ENCODE data around the gene SLAMF6. TPM values are rescaled to one million over a fixed set of nuclear protein-coding genes. Genes with fewer than 3 reads are reported as not detected.

SLAMF6 gene
- total RNA-seq, 1 donor from 2014 or later = not detected

DNA sequence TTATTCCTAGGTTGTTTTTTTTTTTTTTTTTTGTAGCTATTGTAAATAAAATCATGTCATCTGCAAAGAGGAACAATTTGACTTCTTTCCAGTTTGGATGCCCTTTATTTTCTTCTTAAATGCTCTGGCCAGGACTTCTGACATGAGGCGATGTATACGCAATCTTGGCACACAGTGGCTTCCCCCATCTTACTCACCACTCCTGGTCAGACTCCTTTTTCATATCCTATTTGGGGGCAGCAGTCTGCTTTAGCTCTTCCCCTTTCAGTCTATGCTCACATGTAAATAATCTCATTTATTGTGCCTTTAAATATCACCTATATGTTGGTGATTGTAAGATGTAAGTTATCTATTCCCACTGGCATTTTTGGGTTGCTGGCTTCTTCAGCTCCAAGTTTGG lies 56.1 kb downstream of the SLAMF6 start:
- no peak for DNase-seq

GRCh38 chr1:160465123-160465522 lies 57.9 kb downstream of the SLAMF6 start:
- DNase-seq = no peak

DNA sequence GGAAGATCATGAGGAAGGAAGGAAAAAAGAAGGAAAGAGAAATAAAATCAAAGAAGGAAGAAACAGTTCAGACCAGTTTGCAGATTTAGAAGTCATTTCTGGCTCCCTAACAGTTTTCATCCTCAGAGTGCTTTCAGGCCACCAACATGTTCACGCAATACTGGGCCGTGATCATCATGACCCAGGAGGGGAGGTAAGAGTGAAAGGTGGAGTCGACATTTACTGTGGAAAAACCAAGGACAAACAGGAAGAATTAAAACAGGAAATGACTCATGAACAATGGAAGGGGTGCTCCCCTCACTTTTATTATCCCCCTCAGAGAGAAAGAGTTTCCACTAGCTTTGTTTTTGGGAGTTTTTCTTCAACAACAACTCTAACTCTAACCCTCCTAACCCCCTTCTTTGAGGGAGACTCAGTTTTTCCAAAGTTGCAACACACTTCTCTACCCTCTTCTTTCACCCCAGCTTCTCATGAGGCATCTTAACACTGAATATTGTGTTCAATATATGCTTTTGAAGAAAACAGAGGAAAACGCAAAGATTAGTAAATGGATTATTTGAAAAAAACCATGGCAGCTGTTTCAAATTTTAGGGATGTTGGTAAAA lies 62.3 kb downstream of the SLAMF6 start:
- no peak for DNase-seq

- no peak for DNase-seq
These were observed 62.8 kb downstream of the SLAMF6 start for GRCh38 chr1:160460214-160460642.

GRCh38 chr1:160459687-160460086 lies 63.4 kb downstream of the SLAMF6 start:
- no peak for DNase-seq

DNA sequence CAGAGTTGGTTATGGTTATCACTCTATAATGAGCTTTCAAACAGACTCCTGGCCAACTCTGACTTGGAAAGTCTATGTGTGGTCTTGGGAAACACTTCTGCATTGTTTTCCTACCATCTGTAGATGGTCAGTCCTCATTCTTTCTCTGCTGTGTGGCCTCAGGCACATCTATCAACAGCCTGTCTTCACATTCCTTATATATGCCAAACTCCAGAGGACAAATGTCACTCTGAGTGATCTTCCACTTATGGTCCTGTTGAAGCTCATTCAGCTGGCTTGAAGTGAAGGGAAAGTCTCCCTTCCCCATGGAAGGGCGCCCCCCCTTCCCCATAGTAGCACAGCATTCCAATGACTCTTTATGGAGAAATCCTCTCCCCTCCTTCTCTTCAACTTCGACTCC lies 64.0 kb downstream of the SLAMF6 start:
- no peak for DNase-seq

GRCh38 chr1:160455153-160455517 lies 67.9 kb downstream of the SLAMF6 start:
- no peak for DNase-seq

DNA sequence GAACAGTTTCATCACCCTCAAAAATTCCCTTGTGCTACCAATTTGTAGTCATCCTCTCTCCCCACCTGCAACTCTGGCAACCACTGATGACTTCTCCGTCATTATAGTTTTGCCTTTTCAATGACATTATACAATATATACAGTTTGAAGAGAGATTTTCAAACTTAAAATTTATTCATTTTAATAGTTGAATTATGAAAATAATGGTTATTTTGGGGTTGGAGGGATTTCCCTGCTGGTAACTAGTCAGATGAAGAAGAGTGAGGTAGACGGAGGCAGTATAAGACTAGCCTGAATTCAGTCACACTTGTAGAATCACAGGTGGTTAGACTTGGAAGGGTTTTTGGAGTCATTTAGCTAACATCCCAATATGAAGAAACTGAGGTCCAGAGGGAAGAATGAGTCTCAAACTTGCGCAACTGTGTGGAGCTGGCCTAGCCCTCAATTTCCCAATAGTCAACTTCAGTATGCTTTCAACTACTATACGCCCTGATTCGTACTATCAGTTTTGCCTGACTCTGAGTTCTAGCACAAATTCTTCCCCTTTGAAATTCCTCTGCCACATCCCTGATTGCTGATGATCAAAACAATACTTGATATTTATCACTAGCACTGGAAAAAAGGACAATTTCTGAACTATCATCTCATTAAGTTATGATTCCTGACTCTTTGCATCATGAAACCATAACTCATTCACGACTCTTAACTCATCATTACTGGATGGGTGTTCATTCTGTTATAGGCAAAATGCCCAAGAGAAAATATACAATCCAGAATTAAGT lies 68.5 kb downstream of the SLAMF6 start:
- no peak for DNase-seq

GRCh38 chr1:160453443-160453842 lies 69.6 kb downstream of the SLAMF6 start:
- DNase-seq = no peak

- DNase-seq = no peak
These were observed 71.2 kb downstream of the SLAMF6 start for GRCh38 chr1:160451859-160452232.

DNA sequence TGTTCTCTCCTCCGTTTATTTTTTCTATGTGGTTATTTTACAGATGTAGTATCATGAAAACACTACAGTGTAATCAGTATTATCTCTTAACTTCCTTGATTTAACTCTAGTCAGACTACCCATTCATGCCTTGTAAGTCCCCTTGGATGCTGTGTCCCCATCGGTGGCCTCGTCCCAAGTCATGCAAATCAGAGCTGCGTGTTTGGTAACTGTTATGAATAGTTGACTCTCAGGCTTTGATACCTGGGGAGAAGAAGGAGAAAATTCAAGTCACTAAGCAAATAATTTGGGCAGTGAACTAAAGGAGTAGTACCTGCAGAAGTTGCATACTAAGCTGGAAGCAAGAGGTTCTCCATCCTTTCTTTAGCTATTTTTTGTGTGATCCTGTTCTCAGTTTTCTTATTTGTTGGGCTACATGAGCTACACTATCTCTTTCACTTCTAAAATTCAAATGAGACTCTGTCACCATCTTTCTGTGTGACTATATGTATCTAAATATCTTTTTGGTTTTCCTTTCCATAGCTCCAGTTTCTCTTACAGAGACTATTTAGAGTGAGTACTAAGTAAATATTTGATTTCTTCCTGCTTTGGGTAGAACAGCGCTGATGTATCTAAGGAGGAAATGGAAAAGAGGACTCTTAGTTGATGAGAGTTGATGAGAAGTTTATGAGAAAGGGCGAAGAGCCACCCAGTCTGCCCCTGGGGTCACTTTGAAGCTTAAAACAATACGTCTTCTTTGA lies 71.8 kb downstream of the SLAMF6 start:
- DNase-seq = no peak

DNA sequence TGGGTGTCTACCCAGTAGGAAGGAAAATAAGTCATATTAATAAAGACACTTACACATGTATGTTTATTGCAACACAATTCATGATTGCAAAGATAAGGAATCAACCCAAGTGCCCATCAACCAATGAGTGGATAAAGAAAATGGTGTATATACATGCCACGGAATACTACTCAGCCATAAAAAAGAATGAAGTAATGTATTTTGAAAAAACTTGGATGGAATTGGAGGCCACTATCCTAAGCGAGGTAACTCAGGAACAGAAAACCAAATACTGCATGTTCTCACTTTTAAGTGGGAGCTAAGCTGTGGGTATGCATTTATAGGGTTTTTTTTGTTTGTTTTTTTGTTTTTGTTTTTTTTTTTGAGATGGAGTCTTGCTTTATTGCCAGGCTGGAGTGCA lies 73.6 kb downstream of the SLAMF6 start:
- DNase-seq = no peak

DNA sequence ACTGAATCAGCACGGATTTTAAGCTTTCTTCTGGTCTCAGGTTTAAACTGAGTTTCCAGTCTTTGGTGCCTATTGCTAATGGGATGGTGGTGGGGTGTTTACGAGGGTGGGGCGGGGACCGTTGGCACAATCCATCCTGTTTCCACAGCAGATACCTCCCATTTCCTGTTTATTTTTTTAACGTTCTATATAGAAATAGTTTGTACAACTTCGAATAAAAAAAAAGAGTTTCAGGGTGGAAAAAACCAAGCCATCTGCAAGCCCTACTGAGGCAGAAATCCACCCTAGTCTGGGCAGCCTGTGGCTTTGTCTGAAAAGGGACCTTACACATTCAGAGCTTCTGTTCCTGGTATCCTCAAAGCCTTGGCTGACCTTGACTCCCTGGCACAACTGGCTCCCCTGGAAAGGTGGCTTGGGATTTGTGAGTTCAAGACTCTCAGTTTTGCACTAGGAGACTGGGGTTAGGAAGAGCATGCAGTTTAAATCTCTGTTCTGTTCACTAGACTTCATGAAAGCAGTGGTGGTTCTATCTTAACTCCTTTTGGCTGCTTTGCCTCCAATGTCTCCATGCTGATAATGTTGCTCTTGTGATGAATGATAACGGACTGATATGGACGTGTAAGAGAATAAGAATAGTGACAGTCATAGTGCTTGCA lies 76.0 kb downstream of the SLAMF6 start:
- DNase-seq = no peak

GRCh38 chr1:160439718-160440117 lies 83.3 kb downstream of the SLAMF6 start:
- no peak for DNase-seq

GRCh38 chr1:160438935-160439334 lies 84.1 kb downstream of the SLAMF6 start:
- DNase-seq = no peak

- DNase-seq = no peak
These were observed 84.6 kb downstream of the SLAMF6 start for GRCh38 chr1:160438317-160438918.

DNA sequence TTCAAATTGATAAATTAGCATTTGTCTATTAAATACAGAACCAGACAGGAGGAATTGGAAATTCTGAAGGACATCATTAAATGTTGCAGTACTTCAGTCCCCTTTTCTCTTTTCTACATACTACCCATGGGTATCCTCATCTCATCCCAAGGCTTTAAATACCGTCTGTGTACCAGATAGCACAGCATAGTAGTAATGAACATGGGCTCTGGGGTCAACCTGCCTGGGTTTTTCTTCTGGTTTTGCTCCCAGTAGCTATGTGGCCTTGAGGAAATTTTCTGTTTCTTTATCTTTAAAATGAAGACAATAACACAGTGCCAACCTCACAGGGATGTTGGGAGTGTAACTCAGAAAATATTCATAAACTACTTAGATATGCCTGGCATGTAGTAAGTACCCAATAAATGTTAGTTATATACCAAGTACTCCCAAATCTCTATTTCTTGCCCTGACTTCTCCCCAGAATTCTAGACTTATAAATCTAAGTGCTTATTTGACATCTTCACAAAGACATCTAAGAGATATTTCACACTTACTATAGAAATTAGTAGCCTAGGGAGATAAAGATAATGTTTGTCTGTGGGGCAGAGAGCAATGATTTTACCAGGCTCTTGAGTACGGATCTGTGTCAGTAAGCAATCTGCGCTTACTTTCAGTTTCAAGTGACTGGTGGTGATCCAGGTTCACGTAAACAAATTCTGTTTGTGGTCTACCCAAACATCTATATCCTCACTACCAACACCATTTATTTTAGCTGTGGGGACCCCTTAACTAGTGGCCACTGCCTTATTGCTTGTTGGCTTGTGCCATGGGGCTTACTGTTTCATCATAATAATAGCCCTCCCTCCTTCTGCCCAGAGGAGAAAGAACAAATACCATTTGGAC lies 85.4 kb downstream of the SLAMF6 start:
- DNase-seq = no peak

DNA sequence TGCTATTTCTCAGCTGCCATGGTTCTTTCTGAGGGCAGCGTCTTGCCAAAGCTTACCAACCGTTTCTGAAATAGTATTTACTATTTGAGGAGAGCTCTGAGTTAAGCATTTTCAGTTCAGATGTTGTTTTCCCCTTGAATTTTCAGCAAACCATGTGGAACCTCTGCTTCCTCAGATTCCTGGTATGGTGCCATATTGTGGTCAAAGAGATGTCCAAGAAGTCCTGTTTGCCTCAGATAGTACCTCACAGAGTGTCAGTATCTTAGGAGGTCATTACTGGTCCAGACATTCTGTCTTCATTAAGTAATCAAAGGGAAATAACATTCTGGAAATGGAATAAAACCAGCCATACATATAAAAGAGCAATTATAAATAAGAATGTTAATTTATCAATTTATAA lies 86.1 kb downstream of the SLAMF6 start:
- no peak for DNase-seq

Data from occipital lobe (tissue), 2 donors.